Measurements from ENCODE around the gene GTF2I.
"Not testable (repeated sequence)": the region's sequence is repeated elsewhere in the genome, so short reads cannot be mapped to it uniquely, and the experiment has no call there.

Gene GTF2I

GRCh38 chr7:74657692-74658177 lies at the start of gene GTF2I:
Gene GTF2I (plus strand): TSS chr7:74657718. CDS start chr7:74689129, 31,411 bp downstream.
- peak; percentile 51 for DNase-seq

GRCh38 chr7:74612015-74612829 lies 45.3 kb upstream of the GTF2I start:
- DNase-seq, result no peak

GRCh38 chr7:74615933-74616780 lies 41.4 kb upstream of the GTF2I start:
- no peak for DNase-seq

GRCh38 chr7:74617180-74617744 lies 40.3 kb upstream of the GTF2I start:
- DNase-seq, result peak; percentile 36

GRCh38 chr7:74619235-74619860 lies 38.2 kb upstream of the GTF2I start:
- DNase-seq, result no peak

GRCh38 chr7:74622228-74622749 lies 35.2 kb upstream of the GTF2I start:
- no peak for DNase-seq

GRCh38 chr7:74623135-74623534 lies 34.4 kb upstream of the GTF2I start:
- DNase-seq, result no peak

- no peak for DNase-seq
These were observed 32.1 kb upstream of the GTF2I start for GRCh38 chr7:74625446-74625845.

- no peak for DNase-seq
These were observed 29.7 kb upstream of the GTF2I start for GRCh38 chr7:74627661-74628411.

- DNase-seq, result no peak
These were observed 25.0 kb upstream of the GTF2I start for GRCh38 chr7:74632505-74632904.

- no peak for DNase-seq
These were observed 24.0 kb upstream of the GTF2I start for GRCh38 chr7:74633451-74633921.

GRCh38 chr7:74637745-74638144 lies 19.8 kb upstream of the GTF2I start:
- DNase-seq, result no peak

GRCh38 chr7:74650055-74650454 lies 7.5 kb upstream of the GTF2I start:
- peak; percentile 91 for DNase-seq

- peak; percentile 42 for DNase-seq
These were observed 6.9 kb upstream of the GTF2I start for GRCh38 chr7:74650493-74651132.

GRCh38 chr7:74651133-74651504 lies 6.4 kb upstream of the GTF2I start:
- DNase-seq, result not testable (repeated sequence)

- DNase-seq, result no peak
These were observed 3.8 kb upstream of the GTF2I start for GRCh38 chr7:74653686-74654181.

- DNase-seq, result no peak
These were observed 2.7 kb upstream of the GTF2I start for GRCh38 chr7:74654811-74655210.

GRCh38 chr7:74655324-74655723 lies 2.2 kb upstream of the GTF2I start:
- no peak for DNase-seq

- DNase-seq, result peak; percentile 38
These were observed 1.6 kb upstream of the GTF2I start for GRCh38 chr7:74655768-74656440.

GRCh38 chr7:74656441-74656836 lies 1.1 kb upstream of the GTF2I start:
- peak; percentile 81 for DNase-seq

Measured in stimulated activated CD4-positive, alpha-beta T cell treated with anti-CD3 and anti-CD28 coated beads, Interleukin-15, amount 100 ng/mL, for 24 hours (primary cell).